Esophagus squamous epithelium (tissue), 4 donors: ENCODE results near the gene NISCH.

Experiments
- CTCF ChIP-seq, 6 experiments: fragments of 450-650 bp in 4 of 6; fragments of 200-600 bp in 2 of 6; sonication (generic) in 2 of 6; IDR thresholded peaks; one replicate each; pipeline ENCODE4 v1.5.1; 2016 to 2019; ENCODE audit warnings: antibody characterized with exemption in 6 of 6, mild to moderate bottlenecking in 4 of 6, moderate library complexity in 4 of 6
- POLR2A ChIP-seq, 4 donors: fragments of 450-650 bp; IDR thresholded peaks; one replicate each; pipeline ENCODE4 v1.6.1; 2017; ENCODE audit warnings: antibody characterized with exemption in 4 of 4, mild to moderate bottlenecking in 4 of 4, moderate library complexity in 3 of 4

GRCh38 chr3:52515192-52515591 lies 59.8 kb downstream of the NISCH start:
- TF ChIP-seq CTCF (IDR thresholded peaks at IDR 0.05) (no peak), POLR2A (IDR thresholded peaks at IDR 0.05) (no peak)
